Erythroblast (primary cell): ENCODE measurements around the gene PC.
"Not testable (repeated sequence)": the region's sequence is repeated elsewhere in the genome, so short reads cannot be mapped to it uniquely, and the experiment has no call there.

ENCODE experiments used
- DNase-seq, 2 experiments: peaks; one replicate each; lab custom pipeline; 2025; lab: John Stamatoyannopoulos, UW
- GATA1 ChIP-seq: IDR thresholded peaks from 2 replicates; pipeline ENCODE4 v1.6.1; 2011; ENCODE audit warnings: low read depth, mild to moderate bottlenecking, control low read depth, low read length, moderate library complexity
- POLR2A ChIP-seq: IDR thresholded peaks from 2 replicates; pipeline ENCODE4 v1.6.1; 2011; ENCODE audit warnings: mild to moderate bottlenecking, low read length

The PC gene, protein sequence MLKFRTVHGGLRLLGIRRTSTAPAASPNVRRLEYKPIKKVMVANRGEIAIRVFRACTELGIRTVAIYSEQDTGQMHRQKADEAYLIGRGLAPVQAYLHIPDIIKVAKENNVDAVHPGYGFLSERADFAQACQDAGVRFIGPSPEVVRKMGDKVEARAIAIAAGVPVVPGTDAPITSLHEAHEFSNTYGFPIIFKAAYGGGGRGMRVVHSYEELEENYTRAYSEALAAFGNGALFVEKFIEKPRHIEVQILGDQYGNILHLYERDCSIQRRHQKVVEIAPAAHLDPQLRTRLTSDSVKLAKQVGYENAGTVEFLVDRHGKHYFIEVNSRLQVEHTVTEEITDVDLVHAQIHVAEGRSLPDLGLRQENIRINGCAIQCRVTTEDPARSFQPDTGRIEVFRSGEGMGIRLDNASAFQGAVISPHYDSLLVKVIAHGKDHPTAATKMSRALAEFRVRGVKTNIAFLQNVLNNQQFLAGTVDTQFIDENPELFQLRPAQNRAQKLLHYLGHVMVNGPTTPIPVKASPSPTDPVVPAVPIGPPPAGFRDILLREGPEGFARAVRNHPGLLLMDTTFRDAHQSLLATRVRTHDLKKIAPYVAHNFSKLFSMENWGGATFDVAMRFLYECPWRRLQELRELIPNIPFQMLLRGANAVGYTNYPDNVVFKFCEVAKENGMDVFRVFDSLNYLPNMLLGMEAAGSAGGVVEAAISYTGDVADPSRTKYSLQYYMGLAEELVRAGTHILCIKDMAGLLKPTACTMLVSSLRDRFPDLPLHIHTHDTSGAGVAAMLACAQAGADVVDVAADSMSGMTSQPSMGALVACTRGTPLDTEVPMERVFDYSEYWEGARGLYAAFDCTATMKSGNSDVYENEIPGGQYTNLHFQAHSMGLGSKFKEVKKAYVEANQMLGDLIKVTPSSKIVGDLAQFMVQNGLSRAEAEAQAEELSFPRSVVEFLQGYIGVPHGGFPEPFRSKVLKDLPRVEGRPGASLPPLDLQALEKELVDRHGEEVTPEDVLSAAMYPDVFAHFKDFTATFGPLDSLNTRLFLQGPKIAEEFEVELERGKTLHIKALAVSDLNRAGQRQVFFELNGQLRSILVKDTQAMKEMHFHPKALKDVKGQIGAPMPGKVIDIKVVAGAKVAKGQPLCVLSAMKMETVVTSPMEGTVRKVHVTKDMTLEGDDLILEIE

DNA sequence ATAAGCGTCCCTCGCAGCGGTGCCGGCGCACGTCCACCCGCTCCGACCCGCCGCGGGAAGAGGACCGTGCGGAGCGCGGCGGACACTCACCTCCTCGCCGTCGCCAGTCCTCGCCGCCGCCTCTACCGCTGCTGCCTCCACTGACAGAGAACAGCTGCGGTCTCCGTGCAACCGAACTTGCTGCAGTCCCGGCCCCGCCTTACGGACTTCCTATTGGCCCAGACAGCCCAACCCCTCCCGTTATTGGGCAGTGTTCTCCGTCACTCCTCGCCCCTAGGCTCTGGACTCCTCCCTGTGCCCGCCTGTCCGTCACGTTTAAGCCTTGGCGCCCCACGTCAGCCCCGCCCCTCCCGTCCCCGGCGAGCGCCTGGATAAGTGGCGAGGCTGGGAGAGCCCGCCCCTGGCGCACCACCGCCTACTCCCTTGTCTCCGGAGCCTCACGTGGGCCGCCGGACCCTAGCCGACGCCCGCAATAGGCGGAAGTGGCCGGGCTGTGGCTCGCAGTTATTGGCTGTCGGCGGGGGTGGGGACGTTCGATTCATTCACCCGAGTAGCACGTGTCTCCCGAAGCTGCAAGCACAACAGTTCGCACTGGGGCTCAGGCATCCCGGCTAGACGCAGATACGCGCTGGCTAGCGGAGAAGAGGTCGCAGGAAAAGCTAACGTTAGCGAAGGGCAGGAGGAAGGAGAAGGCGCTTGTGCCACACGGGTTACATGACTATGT is at the start of gene PC:
PC (minus strand) TSS at position 152 of the 724 bp plus-strand sequence. CDS start 86,224 bp downstream, outside the sequence.
- DNase-seq: peak; percentile 98 to 99
- TF ChIP-seq POLR2A (peak; percentile 79), GATA1 (no peak)

DNA sequence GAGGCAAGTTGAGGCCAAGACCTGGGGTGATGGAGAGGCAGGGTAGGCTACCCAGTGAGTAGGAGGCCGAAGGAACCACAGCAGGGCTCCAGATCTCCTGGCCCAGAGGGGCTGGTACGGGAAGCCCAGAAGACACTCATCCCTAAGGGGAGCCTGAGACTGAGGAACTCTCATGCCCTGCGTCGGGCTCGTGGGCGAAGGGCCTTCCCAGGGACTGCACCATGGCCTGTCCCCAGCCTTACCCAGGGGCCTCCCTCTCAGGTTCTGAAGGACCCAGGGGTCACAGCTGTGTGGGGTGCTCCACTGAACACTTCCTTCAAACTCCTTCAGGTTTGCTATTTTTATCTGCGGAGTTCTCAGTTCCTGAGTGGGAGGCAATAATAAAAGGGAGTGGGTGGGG is 48.9 kb upstream of the PC start:
- no peak for TF ChIP-seq GATA1
- no peak for TF ChIP-seq POLR2A
- no peak for DNase-seq

DNA sequence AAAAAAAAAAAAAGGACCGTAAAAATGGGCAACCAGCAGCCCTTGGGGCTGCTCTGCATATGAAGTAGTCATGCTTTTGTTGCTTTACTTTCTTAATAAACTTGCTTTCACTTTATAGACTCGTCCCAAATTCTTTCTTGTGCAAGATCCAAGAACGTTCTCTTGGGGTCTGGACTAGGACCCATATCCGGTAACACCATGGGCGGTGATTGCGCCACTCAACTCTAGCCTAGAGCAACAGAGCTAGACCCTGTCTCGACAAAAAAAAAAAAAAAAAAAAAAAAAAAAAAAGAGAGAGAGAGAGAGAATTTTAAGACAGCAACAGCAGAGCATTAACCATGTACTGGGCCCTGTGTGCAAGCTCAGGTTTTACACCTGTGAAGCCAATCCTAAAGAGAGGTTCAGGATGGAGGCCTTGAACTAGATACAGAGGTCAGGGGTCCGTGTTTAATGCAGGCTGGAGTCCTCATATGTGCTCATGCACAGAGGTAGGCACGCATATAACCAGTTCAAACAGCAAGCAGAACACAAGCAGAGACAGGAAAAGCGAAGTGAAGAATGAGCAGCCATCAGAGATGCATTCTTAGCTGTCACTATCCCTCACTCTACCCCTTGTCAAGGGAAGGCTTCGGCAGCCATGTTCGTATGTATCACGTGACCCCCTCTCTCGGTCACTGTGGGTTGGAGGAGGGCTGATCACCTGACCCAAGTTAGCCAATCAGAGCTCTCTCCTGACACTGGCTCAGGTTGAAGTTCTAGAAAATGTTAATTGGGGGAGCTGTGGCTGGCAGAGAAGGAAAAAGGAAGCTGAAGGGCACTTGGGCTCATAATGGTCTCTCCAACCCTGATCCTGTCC is 48.1 kb upstream of the PC start:
- peak; percentile 43 to 49 for DNase-seq
- TF ChIP-seq GATA1 (no peak), POLR2A (no peak)

DNA sequence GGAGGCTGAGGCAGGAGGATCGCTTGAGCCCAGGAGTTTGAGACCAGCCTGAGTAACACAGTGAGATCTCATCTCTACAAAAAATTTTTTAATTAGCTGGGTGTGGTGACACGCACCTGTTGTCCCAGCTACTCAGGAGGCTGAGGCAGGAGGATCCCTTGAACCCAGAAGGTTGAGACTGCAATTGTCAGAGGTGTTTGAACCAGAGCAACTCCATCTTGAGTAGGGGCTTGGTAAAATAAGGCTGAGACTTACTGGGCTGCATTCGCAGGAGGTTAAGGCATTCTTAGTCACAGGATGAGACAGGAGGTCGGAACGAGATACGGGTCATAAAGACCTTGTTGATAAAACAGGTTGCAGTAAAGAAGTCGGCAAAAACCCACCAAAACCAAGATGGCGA is 47.0 kb upstream of the PC start:
- DNase-seq: not testable (repeated sequence)

DNA sequence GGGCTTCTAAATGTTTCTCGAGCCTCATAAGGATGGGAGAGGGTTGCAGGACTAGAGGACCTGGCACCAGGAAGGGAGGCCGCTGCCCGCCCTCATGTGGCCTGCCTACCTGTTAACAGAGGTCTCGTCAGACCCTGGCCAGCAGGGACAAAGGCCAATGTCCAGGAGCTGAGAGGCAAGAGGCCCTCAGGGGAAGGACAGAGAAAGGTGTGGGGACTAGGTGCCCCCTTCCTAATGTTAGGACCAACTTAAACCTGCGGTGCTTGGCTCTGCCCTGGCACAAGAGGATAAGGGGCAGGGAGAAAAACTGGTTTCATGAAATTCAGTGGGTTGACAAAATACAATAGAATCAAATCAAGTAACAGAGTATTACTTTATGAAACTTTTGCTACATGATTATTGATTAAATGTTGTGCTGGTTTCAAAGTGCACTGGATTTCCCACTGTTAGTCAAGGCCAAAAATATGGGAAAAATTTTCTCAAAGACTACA is 44.8 kb upstream of the PC start:
- TF ChIP-seq GATA1 (no peak), POLR2A (no peak)
- DNase-seq: no peak

DNA sequence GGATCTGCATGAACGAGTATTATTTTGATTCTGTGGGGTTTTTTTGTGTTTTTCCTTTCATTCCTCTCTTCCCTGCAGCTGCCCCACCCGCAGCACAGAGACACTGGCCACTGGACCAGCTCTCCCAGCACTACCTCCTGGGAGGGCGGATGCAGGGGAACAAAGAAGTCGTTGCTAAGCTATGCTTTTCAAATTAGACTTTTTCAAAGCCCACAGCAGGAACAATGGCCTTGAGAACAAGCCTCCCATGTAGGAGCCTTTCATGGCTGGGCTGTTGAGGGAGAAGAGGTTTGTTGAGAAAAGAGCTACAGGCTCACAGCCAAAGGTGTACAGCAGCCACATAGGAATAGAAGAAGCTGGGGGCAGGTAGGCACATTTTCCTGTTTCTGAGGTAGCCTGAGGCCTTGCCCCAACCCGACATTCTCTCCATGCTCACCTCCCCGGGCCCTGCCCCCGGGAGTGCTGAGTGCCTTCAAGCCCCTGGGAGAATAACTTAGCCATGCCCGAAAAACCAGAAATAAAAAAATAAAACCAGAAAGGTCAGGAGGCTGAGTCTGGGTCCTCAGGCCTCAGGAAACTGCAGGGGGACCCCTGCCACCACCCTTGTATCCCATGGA is 44.2 kb upstream of the PC start:
- DNase-seq: no peak
- TF ChIP-seq POLR2A (no peak), GATA1 (no peak)

DNA sequence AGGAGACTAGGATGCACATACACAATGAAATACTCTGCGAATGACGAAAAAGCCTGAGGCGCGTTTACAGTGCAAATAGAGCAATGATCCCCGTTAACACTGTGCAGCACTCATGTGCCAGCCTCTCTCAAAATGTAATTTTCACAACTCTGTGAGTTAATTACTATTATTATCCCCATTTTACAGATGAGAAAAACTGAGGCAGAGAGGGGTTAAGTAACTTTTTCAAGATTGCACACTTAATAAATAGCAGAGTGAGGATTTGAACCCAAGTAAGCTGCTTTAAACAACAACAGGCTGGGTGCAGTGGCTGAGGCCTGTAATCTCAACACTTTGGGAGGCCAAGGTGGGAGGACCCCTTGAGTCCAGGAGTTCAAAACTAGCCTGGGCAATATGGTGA is 43.1 kb upstream of the PC start:
- TF ChIP-seq POLR2A: no peak
- DNase-seq: no peak

DNA sequence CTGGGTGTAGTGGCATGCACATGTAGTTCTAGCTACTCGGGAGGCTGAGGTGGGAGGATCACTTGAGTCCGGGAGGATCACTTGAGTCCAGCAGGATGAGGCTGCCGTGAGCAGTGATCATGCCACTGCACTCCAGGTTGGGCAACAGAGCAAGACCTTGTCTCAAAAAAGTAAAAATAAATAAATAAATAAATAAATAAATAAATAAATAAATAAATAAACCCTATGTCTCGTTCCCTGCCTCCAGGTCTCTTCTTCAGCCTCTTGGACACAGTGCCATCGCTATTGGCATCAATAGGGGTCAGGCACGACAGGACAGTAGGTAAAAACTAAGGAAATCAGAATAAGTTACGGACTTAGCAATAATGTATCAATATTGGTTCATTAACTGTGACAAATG is 41.4 kb upstream of the PC start:
- DNase-seq: no peak
- no peak for TF ChIP-seq GATA1
- TF ChIP-seq POLR2A: no peak

DNA sequence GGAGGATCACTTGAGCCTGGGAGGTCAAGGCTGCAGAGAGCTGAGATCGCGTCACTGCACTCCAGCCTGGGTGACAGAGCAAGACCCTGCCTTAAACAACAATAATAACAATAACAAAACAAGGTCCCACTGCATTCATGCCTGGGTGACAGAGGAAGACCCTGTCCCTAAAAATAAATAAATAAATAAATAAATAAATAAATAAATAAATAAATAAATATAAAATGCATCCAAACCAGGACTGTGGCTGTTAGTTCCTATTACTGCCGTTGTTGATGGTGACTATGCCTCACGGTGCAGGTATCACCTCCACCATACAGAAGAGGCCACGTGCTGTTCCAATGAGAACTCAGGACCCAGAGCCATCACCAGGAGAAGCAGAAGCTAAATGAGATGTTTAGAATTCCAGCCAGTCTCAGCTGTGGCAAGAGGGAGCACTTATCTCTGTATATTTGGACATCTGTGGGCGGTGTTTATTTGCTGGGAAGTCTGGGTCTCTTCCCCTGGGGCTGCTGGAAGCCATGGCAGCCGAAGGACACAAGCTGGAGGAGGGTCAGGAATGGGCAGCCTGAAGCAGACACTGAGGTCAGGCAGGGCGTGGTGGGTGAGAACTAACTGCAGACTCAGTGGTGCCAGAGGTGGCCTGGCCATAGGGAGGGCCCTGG is 38.6 kb upstream of the PC start:
- no peak for DNase-seq

DNA sequence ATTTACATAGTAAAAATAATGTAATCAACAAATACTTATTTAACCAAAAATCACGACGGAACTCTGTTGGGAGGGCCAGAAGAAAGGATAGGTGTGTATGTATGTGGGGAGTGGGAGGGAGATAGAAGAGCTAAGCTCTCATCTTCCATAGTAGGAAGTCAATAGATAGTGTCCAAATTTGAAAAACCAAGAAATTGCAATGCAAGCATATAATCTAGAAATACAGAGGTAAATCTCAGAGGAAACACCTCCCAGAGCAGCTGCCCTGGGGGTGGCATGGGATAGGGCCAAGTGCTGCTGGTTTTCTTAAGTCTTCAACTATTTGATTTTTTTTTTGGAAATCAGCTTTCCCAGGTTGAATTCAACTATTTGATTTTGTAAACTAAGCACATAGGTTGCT is 33.9 kb upstream of the PC start:
- TF ChIP-seq GATA1 (no peak), POLR2A (no peak)
- DNase-seq: no peak

More for the DNA sequence above, 38.6 kb upstream of the PC start:
- no peak for TF ChIP-seq POLR2A
- TF ChIP-seq GATA1: no peak

DNA sequence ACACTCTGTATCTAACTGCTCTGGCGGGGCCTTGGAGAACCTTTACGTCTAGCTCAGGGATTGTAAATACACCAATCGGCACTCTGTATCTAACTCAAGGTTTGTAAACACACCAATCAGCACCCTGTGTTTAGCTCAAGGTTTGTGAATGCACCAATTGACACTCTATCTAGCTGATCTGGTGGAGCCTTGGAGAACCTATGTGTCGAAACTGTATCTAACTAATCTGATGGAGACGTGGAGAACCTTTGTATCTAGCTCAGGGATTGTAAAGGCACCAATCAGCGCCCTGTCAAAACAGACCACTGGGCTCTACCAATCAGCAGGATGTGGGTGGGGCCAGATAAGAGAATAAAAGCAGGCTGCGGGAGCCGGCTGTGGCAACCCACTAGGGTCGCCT is 31.2 kb upstream of the PC start:
- DNase-seq: not testable (repeated sequence)

DNA sequence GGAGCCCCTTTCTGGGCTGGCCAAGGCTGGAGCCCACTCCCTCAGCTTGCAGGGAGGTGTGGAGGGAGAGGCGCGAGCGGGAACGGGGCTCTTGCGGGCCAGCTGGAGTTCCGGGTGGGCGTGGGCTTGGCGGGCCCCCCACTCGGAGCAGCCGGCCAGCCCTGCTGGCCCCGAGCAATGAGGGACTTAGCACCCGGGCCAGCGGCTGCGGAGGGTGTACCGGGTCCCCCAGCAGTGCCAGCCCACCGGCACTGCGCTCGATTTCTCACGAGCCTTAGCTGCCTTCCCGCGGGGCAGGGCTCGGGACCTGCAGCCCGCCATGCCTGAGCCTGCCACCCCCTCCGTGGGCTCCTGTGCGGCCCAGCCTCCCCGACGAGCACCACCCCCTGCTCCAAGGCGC is 30.6 kb upstream of the PC start:
- not testable (repeated sequence) for DNase-seq
